Neuronal stem cell (in vitro differentiated cells): Measurements from ENCODE around the gene PCDHA12.

ENCODE experiments used
- DNase-seq: peaks from one replicate; pipeline ENCODE4 v3.0.0-alpha.2; 2013; ENCODE audit warnings: low spot score
- H2AFZ ChIP-seq: one replicate; pipeline ENCODE4 v1.6.1; 2013; ENCODE audit warnings: mild to moderate bottlenecking, low read length, inconsistent platforms
- H2AK5ac ChIP-seq: 2 replicates; pipeline ENCODE4 v1.6.1; 2013; ENCODE audit warnings: low read depth, mild to moderate bottlenecking, inconsistent platforms, low read length, moderate library complexity, mixed read lengths
- H2BK120ac ChIP-seq: 2 replicates; pipeline ENCODE4 v1.6.1; 2013; ENCODE audit warnings: low read depth, mild to moderate bottlenecking, inconsistent platforms, low read length, moderate library complexity, mixed read lengths
- H2BK12ac ChIP-seq: one replicate; pipeline ENCODE4 v1.6.1; 2013; ENCODE audit warnings: low read length, inconsistent platforms
- H2BK15ac ChIP-seq: 2 replicates; pipeline ENCODE4 v1.6.1; 2013; ENCODE audit warnings: mild to moderate bottlenecking, low read length, inconsistent platforms, mixed read lengths
- H2BK5ac ChIP-seq: one replicate; pipeline ENCODE4 v1.6.1; 2013; ENCODE audit warnings: inconsistent platforms, mild to moderate bottlenecking, low read length, moderate library complexity
- H3K14ac ChIP-seq: one replicate; pipeline ENCODE4 v1.6.1; 2013; ENCODE audit warnings: low read length, inconsistent platforms
- H3K18ac ChIP-seq: 2 replicates; pipeline ENCODE4 v1.6.1; 2013; ENCODE audit warnings: low read length, inconsistent platforms
- H3K23ac ChIP-seq: 2 replicates; pipeline ENCODE4 v1.6.1; 2013; ENCODE audit warnings: low read depth, mild to moderate bottlenecking, mixed read lengths, low read length, inconsistent platforms; ENCODE audit not compliant: poor library complexity
- H3K27ac ChIP-seq: replicated peaks from 3 replicates; pipeline ENCODE4 v1.5.1; 2013; ENCODE audit warnings: low read length, inconsistent platforms
- H3K27me3 ChIP-seq, 3 experiments: 2 replicates each; pipeline ENCODE4 v1.6.1; 2013; ENCODE audit warnings: low read length in 3 of 3, mild to moderate bottlenecking in 2 of 3, inconsistent platforms in 1 of 3, low read depth in 1 of 3, mixed read lengths in 1 of 3, moderate library complexity in 1 of 3; ENCODE audit not compliant: control insufficient read depth in 3 of 3, insufficient read depth in 3 of 3
- H3K36me3 ChIP-seq, 2 donors: replicated peaks in 1 of 2; 2 replicates each; pipeline ENCODE4 v1.6.1; 2013; ENCODE audit warnings: low read length in 2 of 2; ENCODE audit not compliant: control insufficient read depth in 2 of 2, insufficient read depth in 2 of 2
- H3K4ac ChIP-seq: 2 replicates; pipeline ENCODE4 v1.6.1; 2013; ENCODE audit warnings: inconsistent platforms, mild to moderate bottlenecking, low read length, moderate library complexity
- H3K4me1 ChIP-seq, 2 donors: 1 replicate in 1 of 2; 2 replicates in 1 of 2; pipeline ENCODE4 v1.6.1; 2013; ENCODE audit warnings: low read length in 2 of 2, low read depth in 1 of 2; ENCODE audit not compliant: control insufficient read depth in 2 of 2, insufficient read depth in 1 of 2
- H3K4me2 ChIP-seq: one replicate; pipeline ENCODE4 v1.6.1; 2013; ENCODE audit warnings: mild to moderate bottlenecking, low read length, inconsistent platforms; ENCODE audit not compliant: insufficient read depth, poor library complexity, severe bottlenecking
- H3K4me3 ChIP-seq, 2 donors: 2 replicates each; pipeline ENCODE4 v1.5.1; 2013; ENCODE audit warnings: low read length in 2 of 2, mild to moderate bottlenecking in 2 of 2, inconsistent platforms in 1 of 2, moderate library complexity in 1 of 2
- H3K79me1 ChIP-seq: one replicate; pipeline ENCODE4 v1.6.1; 2013; ENCODE audit warnings: low read depth, mild to moderate bottlenecking, inconsistent platforms, low read length, moderate library complexity
- H3K9ac ChIP-seq: one replicate; pipeline ENCODE4 v1.6.1; 2013; ENCODE audit warnings: mild to moderate bottlenecking, low read depth, low read length, inconsistent platforms; ENCODE audit not compliant: poor library complexity
- H3K9me3 ChIP-seq, 2 donors: replicated peaks in 1 of 2; 2 replicates each; pipeline versions ENCODE3 to v1.6.1; 2013; ENCODE audit warnings: low read length in 2 of 2, mild to moderate bottlenecking in 2 of 2, inconsistent platforms in 1 of 2, low read depth in 1 of 2, mixed read lengths in 1 of 2, moderate library complexity in 1 of 2; ENCODE audit not compliant: control insufficient read depth in 2 of 2, insufficient read depth in 1 of 2
- H4K8ac ChIP-seq: one replicate; pipeline ENCODE4 v1.6.1; 2013; ENCODE audit warnings: low read depth, mild to moderate bottlenecking, inconsistent platforms, low read length, moderate library complexity
- H4K91ac ChIP-seq: one replicate; pipeline ENCODE4 v1.6.1; 2013; ENCODE audit warnings: low read length, low read depth, mild to moderate bottlenecking, inconsistent platforms; ENCODE audit not compliant: poor library complexity
- whole genome bisulfite sequencing, 2 donors: extraction: QIAGEN DNeasy Blood & Tissue Kit; methylation state at CpG; one replicate each; pipeline ENCODE4 v1.1.7; 2013; ENCODE audit warnings: missing lambda C conversion rate in 2 of 2, mixed read lengths in 1 of 2; ENCODE audit not compliant: insufficient read length in 2 of 2, insufficient replicate concordance in 1 of 2; ENCODE audit errors: extremely low coverage in 2 of 2; 5-methylcytosine and 5-hydroxymethylcytosine counted together

The PCDHA12 gene

GRCh38 chr5:140835622-140836510 is 39.2 kb upstream of the PCDHA12 start:
- Histone ChIP-seq H2BK12ac (peak overlapping the region; percentile 22), H3K9me3 (peaks cover 10 to 70% of the 10 kb centered on the region in 2 donors), H2BK120ac (no peak overlapping the region), H3K27me3 (no peaks in the 10 kb centered on the region), H2AK5ac (no peak overlapping the region), H3K4me1 (no peaks in the 10 kb centered on the region), H3K18ac (no peak overlapping the region), H2BK5ac (no peak overlapping the region), H4K91ac (no peak overlapping the region), H2AFZ (no peak overlapping the region), H3K27ac (no peak overlapping the region), H3K14ac (peak overlapping the region; percentile 56), H3K4ac (no peak overlapping the region), H3K4me3 (peak overlapping the region in 1 of 2 donors; percentile 68), H3K36me3 (peaks cover 10 to 48% of the 10 kb centered on the region in 2 donors), H3K4me2 (no peak overlapping the region), H4K8ac (no peak overlapping the region), H3K23ac (peak overlapping the region; percentile 95), H3K79me1 (peaks cover 3% of the 10 kb centered on the region), H2BK15ac (no peak overlapping the region), H3K9ac (no peak overlapping the region)
- WGBS, 2 donors = no CpG with 5 or more reads among the region's 103 CpGs
- no peak for DNase-seq

GRCh38 chr5:140840978-140841962 is 33.8 kb upstream of the PCDHA12 start, which contains the start of gene PCDHA8:
Gene PCDHA8, plus strand, starts transcription at chr5:140841187. Its CDS starts 135 bp downstream, at chr5:140841322.
- Histone ChIP-seq H2BK12ac (no peak within 1 kb of the TSS), H2AK5ac (no peak within 1 kb of the TSS), H2BK5ac (no peak within 1 kb of the TSS), H3K79me1 (peaks cover under 1% of the 10 kb centered on the region), H3K9ac (no peak within 1 kb of the TSS), H3K23ac (no peak within 1 kb of the TSS), H3K14ac (no peak within 1 kb of the TSS), H3K4me3 (peak within 1 kb of the TSS; percentile 35 to 63), H3K27me3 (no peaks in the 10 kb centered on the region), H2BK15ac (no peak within 1 kb of the TSS), H2BK120ac (no peak within 1 kb of the TSS), H2AFZ (no peak within 1 kb of the TSS), H3K4ac (no peak within 1 kb of the TSS), H3K18ac (no peak within 1 kb of the TSS), H3K9me3 (peaks cover 4 to 53% of the 10 kb centered on the region in 2 donors), H4K8ac (no peak within 1 kb of the TSS), H3K4me1 (no peaks in the 10 kb centered on the region), H3K36me3 (peaks cover under 1 to 21% of the 10 kb centered on the region in 2 donors), H3K4me2 (no peak within 1 kb of the TSS), H3K27ac (no peak within 1 kb of the TSS), H4K91ac (no peak within 1 kb of the TSS)
- no CpG with 5 or more reads among the region's 47 CpGs for WGBS, 2 donors
- no peak for DNase-seq

GRCh38 chr5:140842798-140843733 is 32.0 kb upstream of the PCDHA12 start:
- Histone ChIP-seq H3K9ac (no peak overlapping the region), H3K14ac (no peak overlapping the region), H3K27ac (no peak overlapping the region), H3K4me1 (no peaks in the 10 kb centered on the region), H3K18ac (no peak overlapping the region), H3K79me1 (no peaks in the 10 kb centered on the region), H3K27me3 (no peaks in the 10 kb centered on the region), H2BK12ac (no peak overlapping the region), H2AFZ (no peak overlapping the region), H4K91ac (no peak overlapping the region), H3K9me3 (peaks cover 2 to 52% of the 10 kb centered on the region in 2 donors), H2AK5ac (no peak overlapping the region), H4K8ac (no peak overlapping the region), H3K36me3 (peaks cover 0 to 15% of the 10 kb centered on the region in 2 donors), H2BK5ac (no peak overlapping the region), H3K4ac (no peak overlapping the region), H3K23ac (no peak overlapping the region), H2BK15ac (no peak overlapping the region), H2BK120ac (no peak overlapping the region), H3K4me3 (no peak overlapping the region), H3K4me2 (no peak overlapping the region)
- DNase-seq = no peak
- WGBS, 2 donors = no CpG with 5 or more reads among the region's 87 CpGs
